HL-60/S4 treated with phorbol 12-myristate 13-acetate at 8.2 ng/mL for 4 days and 3 days (cell line): ENCODE measurements around the gene EVI5L.

ENCODE experiments used
- in situ Hi-C: fragments of 300-500 bp; cut with MboI; formaldehyde crosslinking; loops from 2 replicates; pipeline ENCODE4 v1.15.0; 2022; ENCODE audit warnings: low sequenced_read_pairs

The EVI5L gene

GRCh38 chr19:7815325-7815724, 14.7 kb upstream of the EVI5L start:
- in situ Hi-C loops = loop anchor here (25.0 kb wide), 1 partner anchor 453 kb away; no protein-coding TSS in a partner anchor

- in situ Hi-C loops = loop anchor here (25.0 kb wide), 1 partner anchor 454 kb away; no protein-coding TSS in a partner anchor
Observed at GRCh38 chr19:7816040-7816439, 14.0 kb upstream of the EVI5L start.

DNA sequence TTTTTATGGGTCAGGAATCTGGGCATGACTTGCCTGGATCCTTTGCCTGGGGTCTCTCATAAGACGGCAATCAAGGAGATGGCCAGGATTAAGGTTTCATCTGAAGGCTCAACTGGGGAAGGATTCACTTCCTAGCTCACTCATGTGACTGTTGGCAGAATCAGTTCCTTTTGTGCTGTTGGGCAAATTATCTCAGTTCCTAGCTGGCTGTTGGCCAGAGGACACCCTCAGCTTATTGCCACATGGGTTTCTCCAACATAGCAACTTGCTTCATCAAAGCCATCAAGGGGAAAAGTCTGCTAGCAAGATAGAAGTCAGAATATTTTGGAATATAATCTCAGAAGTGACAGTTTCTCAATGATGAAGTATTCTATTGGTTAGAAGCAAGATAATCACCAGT, 12.2 kb upstream of the EVI5L start:
- in situ Hi-C loops = loop anchor here (25.0 kb wide), 1 partner anchor 456 kb away; no protein-coding TSS in a partner anchor

- in situ Hi-C loops = loop anchor here (25.0 kb wide), 1 partner anchor 457 kb away; no protein-coding TSS in a partner anchor
Observed at GRCh38 chr19:7818806-7819205, 11.2 kb upstream of the EVI5L start.

DNA sequence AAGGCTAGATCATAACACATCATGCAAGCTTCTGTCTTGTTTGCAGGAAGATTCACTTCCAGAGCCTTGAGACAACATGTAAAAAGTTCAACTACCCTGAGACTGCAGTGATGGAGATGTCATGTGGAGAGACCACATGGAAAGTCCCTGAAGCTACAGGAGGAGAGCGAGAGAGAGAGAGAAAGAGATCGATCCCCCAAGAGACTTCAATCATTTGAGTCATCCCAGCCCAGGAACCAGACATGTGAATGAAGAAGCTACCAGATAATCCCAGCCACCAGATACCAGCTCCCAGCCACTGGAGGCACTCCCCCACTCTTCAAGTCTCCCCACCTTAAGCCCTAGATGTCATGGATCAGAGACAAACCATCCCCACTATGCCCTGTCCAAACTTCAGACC, 10.7 kb upstream of the EVI5L start:
- in situ Hi-C loops = loop anchor here (25.0 kb wide), 1 partner anchor 457 kb away; no protein-coding TSS in a partner anchor

DNA sequence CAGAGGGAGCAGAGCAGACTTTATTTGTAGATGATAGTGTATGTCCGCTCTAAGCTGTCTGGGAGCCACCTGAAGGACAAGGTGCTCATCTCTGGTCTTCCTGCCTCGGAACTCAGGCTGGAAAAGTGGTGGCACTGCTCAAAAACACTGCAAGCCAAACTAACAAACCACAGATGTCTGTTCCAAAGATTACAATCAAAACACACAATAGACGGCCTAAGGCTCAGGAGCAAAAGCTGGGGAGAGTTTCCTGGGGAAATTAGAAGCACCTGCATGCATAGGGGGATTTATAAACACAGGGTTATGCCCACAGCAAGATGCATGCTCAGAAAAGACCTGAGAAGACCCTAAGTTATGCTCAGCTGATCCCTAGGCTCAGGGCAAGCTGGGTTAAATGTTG, 9.4 kb upstream of the EVI5L start:
- in situ Hi-C loops = loop anchor here (25.0 kb wide), 1 partner anchor 458 kb away; no protein-coding TSS in a partner anchor

GRCh38 chr19:7822910-7823515, 7.0 kb upstream of the EVI5L start:
- in situ Hi-C loops = loop anchor here (25.0 kb wide), 1 partner anchor 461 kb away; no protein-coding TSS in a partner anchor

DNA sequence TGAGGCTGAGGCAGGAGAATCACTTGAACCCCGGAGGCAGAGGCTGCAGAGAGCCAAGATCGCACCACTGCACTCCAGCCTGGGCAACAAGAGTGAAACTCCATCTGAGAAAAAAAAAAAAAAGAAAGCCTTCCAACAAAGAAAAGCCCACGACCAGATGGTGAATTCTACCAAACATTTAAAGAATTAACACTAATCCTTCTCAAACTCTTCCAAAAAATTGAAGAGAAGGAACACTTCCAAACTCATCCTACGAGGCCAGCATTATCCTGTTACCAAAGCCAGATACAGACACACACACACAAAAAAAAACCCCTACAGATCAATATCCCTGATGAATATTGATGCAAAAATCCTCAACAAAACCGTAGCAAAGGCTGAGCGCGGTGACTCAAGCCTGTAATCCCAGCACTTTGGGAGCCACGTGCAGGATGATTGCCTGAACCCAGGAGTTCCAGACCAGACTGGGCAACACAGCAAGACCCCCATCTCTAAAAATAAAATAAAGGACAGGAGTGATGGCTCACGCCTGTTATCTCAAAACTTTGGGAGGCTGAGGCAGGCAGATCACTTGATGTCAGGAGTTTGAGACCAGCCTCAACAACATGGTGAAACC, 6.2 kb upstream of the EVI5L start:
- in situ Hi-C loops = loop anchor here (25.0 kb wide), 1 partner anchor 461 kb away; no protein-coding TSS in a partner anchor

DNA sequence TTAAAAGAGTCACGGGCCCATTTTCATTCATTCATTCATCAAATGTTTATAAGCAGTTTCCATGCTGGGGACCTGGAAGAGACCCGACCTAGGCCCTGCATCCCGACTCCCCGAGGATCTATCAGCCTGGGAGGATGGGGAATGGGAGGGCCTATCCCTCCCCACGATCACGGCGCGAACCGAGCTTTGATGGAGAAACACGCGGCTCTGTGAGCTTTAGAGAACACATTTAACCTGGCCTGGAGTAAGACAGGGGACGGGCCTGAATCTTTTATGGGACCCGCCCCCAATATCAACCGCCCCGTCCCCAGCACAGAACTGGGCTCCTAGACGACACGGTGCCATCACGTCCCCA, 875 bp upstream of the EVI5L start:
- in situ Hi-C loops = no loop called here

DNA sequence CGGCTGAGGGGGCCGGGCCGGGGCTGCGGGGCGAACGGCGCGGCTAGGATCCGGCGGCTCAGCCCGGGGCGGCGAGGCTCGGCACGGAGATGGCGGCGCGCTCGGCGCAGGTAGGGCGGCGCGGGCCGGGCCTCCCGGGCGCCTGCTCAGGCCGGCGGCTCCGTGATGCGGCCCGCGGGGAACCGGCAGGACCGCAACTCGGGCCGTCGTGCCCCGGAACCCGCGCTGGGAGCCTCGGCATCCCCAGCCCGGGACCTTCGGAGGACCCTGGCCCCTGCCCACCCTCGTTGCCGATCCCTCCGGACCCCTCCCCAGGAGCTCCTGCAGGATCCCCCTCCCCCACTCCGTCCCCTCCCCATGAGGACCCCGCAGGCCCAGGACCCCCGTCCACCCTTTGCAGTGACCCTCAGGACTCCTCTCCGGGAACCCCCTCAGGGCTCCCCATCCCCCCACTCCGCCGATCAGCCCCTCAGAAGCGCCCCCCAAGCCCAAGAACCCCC, 304 bp downstream of the EVI5L start:
- in situ Hi-C loops = no loop called here

DNA sequence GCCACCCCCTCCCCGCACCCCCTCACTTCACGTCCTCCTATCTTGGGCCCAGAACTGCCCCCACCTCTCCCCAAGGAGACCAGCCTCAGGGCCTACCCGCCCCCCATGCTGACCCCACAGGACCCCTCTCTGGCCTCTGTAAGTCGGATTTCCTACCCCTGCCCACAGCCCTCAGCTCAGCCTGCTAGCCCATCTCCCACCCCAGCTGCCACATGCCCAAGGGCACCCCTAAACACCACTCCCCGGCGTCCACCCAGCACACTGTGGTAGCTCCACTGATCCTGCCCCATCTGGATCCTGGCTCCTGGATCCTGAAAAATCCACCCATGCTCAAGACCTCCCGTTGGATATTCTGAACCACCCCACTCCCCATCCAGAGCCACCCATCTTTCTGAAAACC, 805 bp downstream of the EVI5L start:
- in situ Hi-C loops = no loop called here

GRCh38 chr19:7831452-7831851, 1.4 kb downstream of the EVI5L start:
- in situ Hi-C loops = no loop called here

DNA sequence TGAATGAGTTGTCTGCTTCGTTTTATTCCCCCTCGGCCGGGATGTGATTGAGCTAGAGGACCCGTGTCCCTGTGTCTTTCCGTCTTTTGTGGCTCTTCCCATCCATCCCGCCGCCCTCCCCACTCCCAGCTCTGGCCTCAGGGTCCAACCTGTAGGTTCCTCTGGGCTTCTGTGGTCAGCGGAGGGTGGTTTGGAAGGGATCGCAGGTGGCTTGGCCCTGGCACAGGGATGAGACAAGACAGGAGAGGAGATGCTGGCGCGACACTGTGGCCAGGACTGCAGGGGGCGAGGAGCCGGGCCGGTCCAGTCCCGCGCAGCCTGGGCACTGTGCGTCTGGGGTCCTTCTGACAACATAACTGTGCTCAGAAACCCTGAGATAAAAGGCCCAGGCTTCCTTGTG, 2.0 kb downstream of the EVI5L start:
- in situ Hi-C loops = no loop called here

GRCh38 chr19:7832781-7833180, 2.8 kb downstream of the EVI5L start:
- in situ Hi-C loops = no loop called here

DNA sequence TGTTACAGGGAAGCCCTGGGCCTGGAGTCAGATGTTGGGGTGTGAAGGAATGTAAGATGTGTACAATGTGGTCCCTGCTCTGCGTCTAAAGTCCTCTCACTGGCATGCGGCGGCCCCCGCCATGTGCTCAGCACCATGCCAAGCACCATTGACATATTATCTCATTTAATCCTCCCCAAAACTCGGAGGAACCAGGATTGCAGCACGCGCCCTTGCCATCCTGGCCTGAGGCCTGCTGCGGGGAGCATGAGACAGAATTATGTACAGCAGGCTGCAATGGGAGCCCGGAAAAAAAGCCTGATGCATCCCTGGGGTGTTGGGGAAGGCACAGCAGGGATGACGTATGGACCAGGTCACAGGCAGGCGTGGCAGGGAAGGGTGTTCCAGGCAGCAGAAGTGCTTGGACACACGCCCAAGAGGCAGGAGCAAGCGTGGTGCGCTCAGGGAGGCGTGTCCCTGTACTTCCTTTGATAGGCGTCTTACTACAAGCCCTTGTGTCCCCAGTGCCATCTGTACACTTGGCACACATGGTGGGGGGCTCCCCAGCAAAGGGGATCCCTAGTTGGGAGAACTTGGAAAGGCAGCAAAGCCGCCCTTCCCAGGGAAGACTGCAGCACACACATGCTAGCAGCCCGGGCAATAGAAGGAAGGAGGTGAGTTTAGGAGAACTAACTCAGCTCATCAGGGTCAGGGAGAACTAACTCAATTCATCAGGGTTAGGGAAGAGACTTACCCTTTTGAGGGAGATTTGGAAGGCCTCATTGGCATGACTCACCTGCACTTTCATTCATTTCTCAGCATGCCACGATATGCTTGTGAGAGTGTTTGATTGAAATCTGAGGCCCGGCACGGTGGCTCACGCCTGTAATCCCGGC, 3.4 kb downstream of the EVI5L start:
- in situ Hi-C loops = no loop called here

DNA sequence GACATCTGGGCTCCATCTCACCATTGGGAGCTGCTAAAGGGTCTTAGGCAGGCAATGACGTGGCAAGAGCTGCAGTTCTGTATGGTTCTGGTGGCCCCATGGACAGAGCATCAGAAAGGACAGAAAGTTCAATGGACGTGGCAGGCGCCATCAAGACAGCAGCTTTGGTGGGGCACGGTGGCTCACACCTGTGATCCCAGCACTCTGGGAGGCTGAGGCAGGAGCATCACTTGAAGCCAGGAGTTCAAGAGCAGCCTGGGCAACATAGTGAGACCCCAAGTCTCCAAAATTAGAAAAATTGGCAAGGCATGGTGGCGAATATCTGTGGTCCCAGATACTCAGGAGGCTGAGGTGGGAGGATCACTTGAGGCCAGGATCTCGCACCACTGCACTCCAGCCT, 9.5 kb downstream of the EVI5L start:
- in situ Hi-C loops = no loop called here

DNA sequence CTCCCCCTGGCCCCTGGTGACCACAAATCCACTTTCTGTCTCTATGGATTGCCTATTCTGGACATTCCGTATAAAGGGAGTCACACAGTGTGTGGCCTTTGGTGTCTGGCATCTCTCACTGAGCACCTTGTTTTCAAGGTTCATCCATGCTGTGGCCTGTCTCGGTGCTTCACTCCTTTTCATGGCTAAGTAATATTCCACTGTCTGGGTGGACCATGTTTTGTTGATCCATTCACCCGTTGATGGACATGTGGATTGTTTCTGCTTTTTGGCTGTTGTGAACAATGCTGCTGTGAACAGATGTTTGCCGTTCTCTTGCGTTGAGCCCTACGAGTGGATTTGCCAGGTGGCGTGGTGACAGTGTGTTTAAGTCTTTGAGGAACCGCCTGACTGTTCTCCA, 10.6 kb downstream of the EVI5L start:
- in situ Hi-C loops = no loop called here

GRCh38 chr19:7841751-7842660, 12.0 kb downstream of the EVI5L start:
- in situ Hi-C loops = no loop called here

GRCh38 chr19:7842661-7843294, 12.8 kb downstream of the EVI5L start:
- in situ Hi-C loops = no loop called here

- in situ Hi-C loops = no loop called here
Observed at GRCh38 chr19:7843521-7843920, 13.5 kb downstream of the EVI5L start.
